Smooth muscle cell (in vitro differentiated cells): ENCODE measurements around the gene TNPO3. TPM values are rescaled to one million over a fixed set of nuclear protein-coding genes. Genes with fewer than 3 reads are reported as not detected.

Experiments
- DNase-seq: peaks from one replicate; lab custom pipeline; 2025; ENCODE audit not compliant: unreplicated experiment; lab: John Stamatoyannopoulos, UW
- H2AFZ ChIP-seq: fragments of 200-600 bp; sonication (generic); 2 replicates; pipeline ENCODE4 v1.6.0; 2016; ENCODE audit warnings: antibody characterized with exemption, low read depth, mild to moderate bottlenecking
- H3F3A ChIP-seq: fragments of 200-600 bp; sonication (generic); 2 replicates; pipeline ENCODE4 v1.6.0; 2017; ENCODE audit warnings: antibody characterized with exemption, low read depth
- H3K27ac ChIP-seq: fragments of 200-600 bp; sonication (generic); 2 replicates; pipeline ENCODE4 v1.5.1; 2016; ENCODE audit warnings: low read depth, mild to moderate bottlenecking
- H3K27me3 ChIP-seq: fragments of 200-600 bp; sonication (generic); 2 replicates; pipeline ENCODE4 v1.6.1; 2016; ENCODE audit warnings: low read depth, mild to moderate bottlenecking
- H3K36me3 ChIP-seq: fragments of 200-600 bp; sonication (generic); 2 replicates; pipeline ENCODE4 v1.5.1; 2016; ENCODE audit warnings: low read depth
- H3K4me1 ChIP-seq: fragments of 200-600 bp; sonication (generic); 2 replicates; pipeline ENCODE4 v1.5.1; 2016; ENCODE audit warnings: low read depth
- H3K4me2 ChIP-seq: fragments of 200-600 bp; sonication (generic); 2 replicates; pipeline ENCODE4 v1.6.0; 2016; ENCODE audit warnings: mild to moderate bottlenecking
- H3K4me3 ChIP-seq: fragments of 200-600 bp; sonication (generic); 2 replicates; pipeline ENCODE4 v1.5.1; 2016; ENCODE audit warnings: mild to moderate bottlenecking
- H3K79me2 ChIP-seq: fragments of 200-600 bp; sonication (generic); 2 replicates; pipeline ENCODE4 v1.6.0; 2016; ENCODE audit warnings: low read depth, mild to moderate bottlenecking
- H3K9ac ChIP-seq: fragments of 200-600 bp; sonication (generic); 2 replicates; pipeline ENCODE4 v1.6.0; 2016; ENCODE audit warnings: low read depth
- H3K9me3 ChIP-seq: fragments of 200-600 bp; sonication (generic); replicated peaks from 2 replicates; pipeline ENCODE4 v1.5.1; 2016; ENCODE audit warnings: low read depth
- H4K20me1 ChIP-seq: fragments of 200-600 bp; sonication (generic); 2 replicates; pipeline ENCODE4 v1.6.0; 2016; ENCODE audit warnings: low read depth
- WGBS: methylation state at CpG from one replicate; pipeline ENCODE4 v1.1.7; 2016; ENCODE audit warnings: low lambda C conversion rate; 5-methylcytosine and 5-hydroxymethylcytosine counted together
- polyA plus RNA-seq: library from polyadenylated mRNA; unstranded; fragments of >200 nt; fragmentation: Nextera tagmentation; extraction: Ambion mirVana; gene quantifications from 2 replicates; pipeline ENCODE4 v1.2.1, GENCODE V29; 2016
- total RNA-seq: library from RNA; depleted of rRNA; stranded (reverse); fragments of >200 nt; gene quantifications from 2 replicates; pipeline ENCODE4 v1.2.3, GENCODE V29; 2014
- TF ChIP-seq, protein P1 (sequence below): fragments of 200-600 bp; sonication (generic); IDR thresholded peaks from 2 replicates; pipeline ENCODE4 v1.5.1; 2017; ENCODE audit warnings: borderline replicate concordance, mild to moderate bottlenecking, antibody characterized with exemption; ENCODE audit not compliant: insufficient read depth, poor library complexity, severe bottlenecking

Gene TNPO3
- total and polyA plus RNA-seq, 2 experiments from 2014 or later = 28.4 to 41.3 TPM

DNA sequence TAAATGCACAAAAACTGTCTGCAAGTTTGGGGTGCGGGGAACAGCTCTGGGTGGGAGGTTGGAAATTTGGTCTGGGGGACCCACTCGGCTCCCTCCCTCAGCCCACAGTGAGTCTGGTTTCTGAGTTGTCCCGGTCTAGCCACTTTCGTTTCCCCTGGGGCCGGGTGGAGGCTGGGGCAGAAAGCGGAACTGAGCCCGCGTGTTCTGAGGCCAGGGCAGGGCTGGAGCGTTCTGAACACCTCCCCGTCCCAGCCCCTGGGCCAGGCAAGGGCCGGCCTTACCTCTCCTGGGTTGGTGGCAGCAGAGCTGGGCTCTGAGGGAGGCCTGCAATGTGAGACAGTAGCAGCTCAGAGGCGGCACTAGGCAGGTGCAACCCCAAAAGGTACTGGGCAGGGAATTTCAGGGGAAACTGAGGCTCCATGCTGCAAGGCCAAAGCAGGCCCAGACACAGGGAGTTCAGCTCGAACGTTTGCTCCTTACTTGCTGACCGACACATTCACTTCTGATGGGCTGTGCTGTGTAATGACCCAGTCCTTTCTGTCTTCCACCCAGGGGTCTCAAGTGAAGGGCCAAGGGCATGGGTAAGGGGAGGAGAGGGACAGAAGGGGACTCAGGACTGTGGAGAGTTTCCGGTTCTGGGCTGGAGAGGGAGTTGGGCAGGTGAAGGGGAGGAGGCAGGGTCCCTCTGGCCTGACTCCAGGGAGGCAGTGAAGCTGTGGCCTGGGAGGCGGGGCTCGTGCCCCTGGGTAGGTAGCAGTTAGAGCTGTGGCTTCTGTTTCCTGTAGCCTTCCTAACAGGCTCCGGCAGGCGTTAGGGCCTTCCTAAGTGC lies 114.2 kb downstream of the TNPO3 start:
- peaks cover 57% of the 10 kb centered on the region for H3K27me3 ChIP-seq
- H3K27ac ChIP-seq = no peak overlapping the region
- TF ChIP-seq, protein P1, sequence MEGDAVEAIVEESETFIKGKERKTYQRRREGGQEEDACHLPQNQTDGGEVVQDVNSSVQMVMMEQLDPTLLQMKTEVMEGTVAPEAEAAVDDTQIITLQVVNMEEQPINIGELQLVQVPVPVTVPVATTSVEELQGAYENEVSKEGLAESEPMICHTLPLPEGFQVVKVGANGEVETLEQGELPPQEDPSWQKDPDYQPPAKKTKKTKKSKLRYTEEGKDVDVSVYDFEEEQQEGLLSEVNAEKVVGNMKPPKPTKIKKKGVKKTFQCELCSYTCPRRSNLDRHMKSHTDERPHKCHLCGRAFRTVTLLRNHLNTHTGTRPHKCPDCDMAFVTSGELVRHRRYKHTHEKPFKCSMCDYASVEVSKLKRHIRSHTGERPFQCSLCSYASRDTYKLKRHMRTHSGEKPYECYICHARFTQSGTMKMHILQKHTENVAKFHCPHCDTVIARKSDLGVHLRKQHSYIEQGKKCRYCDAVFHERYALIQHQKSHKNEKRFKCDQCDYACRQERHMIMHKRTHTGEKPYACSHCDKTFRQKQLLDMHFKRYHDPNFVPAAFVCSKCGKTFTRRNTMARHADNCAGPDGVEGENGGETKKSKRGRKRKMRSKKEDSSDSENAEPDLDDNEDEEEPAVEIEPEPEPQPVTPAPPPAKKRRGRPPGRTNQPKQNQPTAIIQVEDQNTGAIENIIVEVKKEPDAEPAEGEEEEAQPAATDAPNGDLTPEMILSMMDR = no peak
- H3F3A ChIP-seq = no peaks in the 10 kb centered on the region
- WGBS = 80% methylated on average over 19 of the region's 20 CpGs
- H3K9me3 ChIP-seq = no peaks in the 10 kb centered on the region
- H3K36me3 ChIP-seq = no peaks in the 10 kb centered on the region
- no peaks in the 10 kb centered on the region for H4K20me1 ChIP-seq
- no peak overlapping the region for H3K4me2 ChIP-seq
- H2AFZ ChIP-seq = no peak overlapping the region
- no peak overlapping the region for H3K4me3 ChIP-seq
- no peak for DNase-seq
- no peaks in the 10 kb centered on the region for H3K79me2 ChIP-seq
- no peaks in the 10 kb centered on the region for H3K4me1 ChIP-seq
- H3K9ac ChIP-seq = no peak overlapping the region

DNA sequence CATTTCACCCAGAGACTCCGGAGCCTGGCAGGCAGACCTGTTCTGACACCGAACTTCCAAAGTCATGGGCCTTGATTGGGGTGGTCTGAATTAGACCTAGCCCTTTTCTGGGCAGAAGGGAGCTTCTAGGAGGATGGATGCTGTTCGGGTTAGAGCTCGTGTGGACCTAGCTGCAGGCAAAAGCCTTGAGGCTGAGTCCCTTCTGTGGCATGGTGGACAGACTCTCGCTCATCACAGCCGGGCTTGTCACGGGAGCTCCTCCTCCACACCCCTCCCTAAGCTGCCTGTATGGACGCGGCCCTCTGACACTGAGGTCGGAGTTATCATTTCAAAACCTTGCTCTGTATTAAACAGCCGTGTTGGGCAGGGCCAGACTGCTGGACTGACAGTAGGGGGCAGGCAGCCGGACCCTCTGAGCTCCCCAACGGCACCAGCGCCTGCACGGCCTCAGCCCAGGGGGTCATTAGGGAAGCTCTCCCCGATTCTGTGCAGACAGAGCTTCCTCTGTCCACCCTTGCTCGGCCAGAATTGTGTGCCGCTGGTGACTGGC lies 115.0 kb downstream of the TNPO3 start:
- Histone ChIP-seq H3K9ac (no peak overlapping the region), H3K79me2 (no peaks in the 10 kb centered on the region), H3K4me3 (no peak overlapping the region), H3K36me3 (no peaks in the 10 kb centered on the region), H2AFZ (no peak overlapping the region), H3K27ac (no peak overlapping the region), H4K20me1 (no peaks in the 10 kb centered on the region), H3K4me1 (no peaks in the 10 kb centered on the region), H3K27me3 (peaks cover 65% of the 10 kb centered on the region), H3K4me2 (no peak overlapping the region), H3K9me3 (no peaks in the 10 kb centered on the region), H3F3A (no peaks in the 10 kb centered on the region)
- TF ChIP-seq, protein P1 = no peak
- 80% methylated on average over 18 of the region's 18 CpGs for WGBS
- DNase-seq = no peak

DNA sequence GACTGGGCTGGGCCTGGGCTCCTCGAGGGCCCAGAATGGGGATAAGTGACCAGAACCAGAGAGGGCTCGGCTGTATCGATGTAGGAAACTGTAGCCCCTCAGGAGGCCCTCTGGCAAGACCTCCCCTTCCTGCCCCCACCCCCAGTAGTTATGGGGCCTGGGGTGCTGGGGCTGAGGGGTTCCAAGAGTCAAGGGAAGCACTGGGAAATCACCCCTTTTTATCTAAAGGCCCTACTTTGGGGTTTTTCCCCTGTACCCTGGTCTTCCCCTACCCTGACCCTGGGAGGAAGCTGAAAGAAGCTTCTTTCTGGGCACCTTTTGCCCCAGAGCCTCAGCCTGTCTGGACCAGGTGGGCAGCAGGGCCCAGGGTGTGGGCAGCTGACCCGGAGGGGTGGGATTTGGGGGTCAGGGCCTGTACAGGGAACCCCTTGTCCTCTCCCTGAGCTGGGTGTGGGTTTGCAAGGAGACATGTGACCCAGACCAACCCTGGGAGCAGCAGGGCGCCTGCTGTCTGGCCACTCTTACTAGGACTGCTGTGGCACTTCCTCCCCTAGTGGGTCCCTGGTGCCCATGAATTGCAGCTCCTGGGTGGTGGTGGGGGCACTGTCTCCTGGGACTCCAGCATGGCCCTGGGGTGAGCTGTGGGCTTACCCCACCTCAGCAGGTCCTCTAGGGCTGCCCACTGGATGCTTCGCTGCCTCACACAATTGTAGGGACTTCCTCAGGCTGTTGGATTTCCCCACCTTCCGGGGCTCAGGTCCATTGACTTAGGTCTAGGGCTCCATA lies 115.6 kb downstream of the TNPO3 start:
- no peak overlapping the region for H3K9ac ChIP-seq
- no peak overlapping the region for H3K4me2 ChIP-seq
- DNase-seq = no peak
- no peak overlapping the region for H3K27ac ChIP-seq
- peaks cover 71% of the 10 kb centered on the region for H3K27me3 ChIP-seq
- H3K79me2 ChIP-seq = no peaks in the 10 kb centered on the region
- no peaks in the 10 kb centered on the region for H3F3A ChIP-seq
- no peaks in the 10 kb centered on the region for H3K9me3 ChIP-seq
- no peak overlapping the region for H2AFZ ChIP-seq
- H4K20me1 ChIP-seq = no peaks in the 10 kb centered on the region
- TF ChIP-seq, protein P1 = no peak
- H3K4me3 ChIP-seq = no peak overlapping the region
- WGBS = 90% methylated on average over 7 of the region's 7 CpGs
- no peaks in the 10 kb centered on the region for H3K36me3 ChIP-seq
- no peaks in the 10 kb centered on the region for H3K4me1 ChIP-seq
